Common myeloid progenitor, CD34-positive (primary cell): ENCODE data around the gene FHIT.
A peak's percentile ranks its signal among the peaks of the same experiment; 100 is the strongest.

Experiments used
- CTCF ChIA-PET: fragments of 350-600 bp; sonication (Branson Sonifier 250); formaldehyde crosslinking; loops from one replicate; lab custom pipeline; 2021; ENCODE audit warnings: antibody characterized with exemption; lab: Charles Lee
- POLR2A ChIA-PET: fragments of 350-600 bp; sonication (Branson Sonifier 250); formaldehyde crosslinking; loops from one replicate; lab custom pipeline; 2021; ENCODE audit warnings: antibody characterized with exemption; lab: Charles Lee
- DNase-seq, 3 donors: peaks; one replicate each; pipeline versions ENCODE4 v3.0.0 to v3.0.0-alpha.2; 2013
- H3K27ac ChIP-seq, 2 experiments: 1 replicate in 1 of 2; 2 replicates in 1 of 2; pipeline ENCODE4 v1.7.0; 2013; ENCODE audit warnings: inconsistent platforms in 2 of 2, low read length in 2 of 2, mild to moderate bottlenecking in 2 of 2, low read depth in 1 of 2, moderate library complexity in 1 of 2; ENCODE audit not compliant: severe bottlenecking in 2 of 2, insufficient read depth in 1 of 2, poor library complexity in 1 of 2
- H3K27me3 ChIP-seq, 5 experiments: replicated peaks in 2 of 5; 1 replicate in 3 of 5; 2 replicates in 2 of 5; pipeline versions ENCODE4 v1.6.1 to v1.7.0; 2013; ENCODE audit warnings: low read length in 4 of 5, mild to moderate bottlenecking in 2 of 5, moderate library complexity in 2 of 5, inconsistent platforms in 1 of 5; ENCODE audit not compliant: insufficient read depth in 5 of 5, control insufficient read depth in 4 of 5
- H3K36me3 ChIP-seq, 4 experiments: 1 replicate in 2 of 4; 2 replicates in 2 of 4; pipeline versions ENCODE4 v1.6.1 to v1.7.0; 2013; ENCODE audit warnings: low read length in 3 of 4, control low read depth in 1 of 4, mild to moderate bottlenecking in 1 of 4; ENCODE audit not compliant: control insufficient read depth in 4 of 4, insufficient read depth in 4 of 4
- H3K4me1 ChIP-seq, 4 experiments: 1 replicate in 3 of 4; 2 replicates in 1 of 4; pipeline versions ENCODE4 v1.6.1 to v1.7.1; 2013; ENCODE audit warnings: low read length in 3 of 4, mild to moderate bottlenecking in 3 of 4, control low read depth in 1 of 4, inconsistent platforms in 1 of 4, moderate library complexity in 1 of 4; ENCODE audit not compliant: control insufficient read depth in 4 of 4, insufficient read depth in 4 of 4; ENCODE audit errors: control extremely low read depth in 1 of 4
- H3K4me3 ChIP-seq, 7 experiments: 1 replicate in 4 of 7; 2 replicates in 3 of 7; pipeline versions ENCODE4 v1.5.1 to v1.7.0; 2013; ENCODE audit warnings: mild to moderate bottlenecking in 7 of 7, low read length in 6 of 7, moderate library complexity in 6 of 7, inconsistent platforms in 2 of 7, low read depth in 2 of 7, control low read depth in 1 of 7; ENCODE audit not compliant: insufficient read depth in 4 of 7, control insufficient read depth in 1 of 7; ENCODE audit errors: extremely low read depth in 1 of 7
- H3K9me3 ChIP-seq, 5 experiments: 1 replicate in 4 of 5; 2 replicates in 1 of 5; pipeline versions ENCODE4 v1.6.1 to v1.7.1; 2013; ENCODE audit warnings: low read length in 4 of 5, mild to moderate bottlenecking in 2 of 5, inconsistent platforms in 1 of 5, low read depth in 1 of 5, moderate library complexity in 1 of 5; ENCODE audit not compliant: control insufficient read depth in 4 of 5, insufficient read depth in 2 of 5; ENCODE audit errors: control extremely low read depth in 1 of 5
- WGBS: methylation state at CpG from one replicate; pipeline ENCODE4 v1.1.5; 2013; ENCODE audit not compliant: insufficient coverage; 5-methylcytosine and 5-hydroxymethylcytosine counted together

The FHIT gene

GRCh38 chr3:61180206-61180605, 71.0 kb downstream of the FHIT start:
- DNase-seq, result no peak
- no peak overlapping the region for H3K4me3 ChIP-seq
- ChIA-PET CTCF (no interaction called here), POLR2A (no interaction called here)
- no peaks in the 10 kb centered on the region for H3K4me1 ChIP-seq
- H3K27me3 ChIP-seq, result no peaks in the 10 kb centered on the region
- H3K36me3 ChIP-seq, result no peaks in the 10 kb centered on the region
- no peak overlapping the region for H3K27ac ChIP-seq
- no CpG with 5 or more reads among the region's 2 CpGs for WGBS
- no peaks in the 10 kb centered on the region for H3K9me3 ChIP-seq

GRCh38 chr3:61178167-61178566, 73.1 kb downstream of the FHIT start:
- Histone ChIP-seq H3K27me3 (no peaks in the 10 kb centered on the region), H3K9me3 (no peaks in the 10 kb centered on the region), H3K27ac (no peak overlapping the region), H3K4me3 (no peak overlapping the region), H3K36me3 (no peaks in the 10 kb centered on the region), H3K4me1 (peaks cover 0 to 13% (median 7%) of the 10 kb centered on the region in 4 experiments)
- CTCF ChIA-PET, result no interaction called here
- POLR2A ChIA-PET, result no interaction called here
- DNase-seq, result no peak
- WGBS, result 100% methylated on average over 1 of the region's 3 CpGs

GRCh38 chr3:61177450-61177849, 73.8 kb downstream of the FHIT start:
- no peak for DNase-seq
- Histone ChIP-seq H3K9me3 (no peaks in the 10 kb centered on the region), H3K4me3 (no peak overlapping the region), H3K36me3 (no peaks in the 10 kb centered on the region), H3K4me1 (peaks cover 0 to 20% (median 14%) of the 10 kb centered on the region in 4 experiments), H3K27ac (no peak overlapping the region), H3K27me3 (no peaks in the 10 kb centered on the region)
- CTCF ChIA-PET, result no interaction called here
- POLR2A ChIA-PET, result no interaction called here
- 100% methylated on average over 2 of the region's 2 CpGs for WGBS

- Histone ChIP-seq H3K36me3 (no peaks in the 10 kb centered on the region), H3K27ac (peak overlapping the region in 1 of 2 experiments; percentile 55), H3K9me3 (no peaks in the 10 kb centered on the region), H3K4me1 (peaks cover 0 to 31% (median 22%) of the 10 kb centered on the region in 4 experiments), H3K27me3 (no peaks in the 10 kb centered on the region), H3K4me3 (no peak overlapping the region)
- POLR2A ChIA-PET, result no interaction called here
- CTCF ChIA-PET, result interaction anchor here (1.9 kb wide), 1 partner anchor 9 kb away, joined by 4 read pairs; no protein-coding TSS in a partner anchor
- peak; percentile 14 to 78 (median 62) for DNase-seq
These were observed 77.6 kb downstream of the FHIT start for GRCh38 chr3:61173676-61174075.

- Histone ChIP-seq H3K9me3 (no peaks in the 10 kb centered on the region), H3K4me1 (peaks cover 0 to 31% (median 22%) of the 10 kb centered on the region in 4 experiments), H3K36me3 (no peaks in the 10 kb centered on the region), H3K27ac (no peak overlapping the region), H3K4me3 (no peak overlapping the region), H3K27me3 (no peaks in the 10 kb centered on the region)
- POLR2A ChIA-PET, result no interaction called here
- peak; percentile 24 to 68 (median 40) for DNase-seq
- 0% methylated on average over 2 of the region's 2 CpGs for WGBS
- CTCF ChIA-PET, result interaction anchor here (0.8 to 1.9 kb wide), 4 partner anchors 8 to 19 kb away, joined by 3 to 4 read pairs (median 3); no protein-coding TSS in a partner anchor
These were observed 78.6 kb downstream of the FHIT start for GRCh38 chr3:61172684-61173083.

- Histone ChIP-seq H3K27ac (no peak overlapping the region), H3K9me3 (no peaks in the 10 kb centered on the region), H3K4me1 (peaks cover 0 to 31% (median 22%) of the 10 kb centered on the region in 4 experiments), H3K4me3 (no peak overlapping the region), H3K36me3 (no peaks in the 10 kb centered on the region), H3K27me3 (no peaks in the 10 kb centered on the region)
- no peak for DNase-seq
- WGBS, result no CpG with 5 or more reads among the region's 1 CpG
- ChIA-PET CTCF (interaction anchor here (0.8 to 1.9 kb wide), 3 partner anchors 8 to 11 kb away, joined by 3 to 4 read pairs (median 3); no protein-coding TSS in a partner anchor), POLR2A (no interaction called here)
These were observed 79.0 kb downstream of the FHIT start for GRCh38 chr3:61172203-61172602.

- CTCF ChIA-PET, result no interaction called here
- Histone ChIP-seq H3K36me3 (peaks cover 0 to 5% (median 3%) of the 10 kb centered on the region in 4 experiments), H3K4me3 (no peak overlapping the region), H3K27me3 (no peaks in the 10 kb centered on the region), H3K4me1 (peaks cover 0 to 28% (median 22%) of the 10 kb centered on the region in 4 experiments), H3K9me3 (peaks cover 0 to 4% (median 0%) of the 10 kb centered on the region in 5 experiments), H3K27ac (no peak overlapping the region)
- POLR2A ChIA-PET, result interaction anchor here (0.5 kb wide), 1 partner anchor 25 kb away, joined by 3 read pairs; no protein-coding TSS in a partner anchor
- WGBS, result 100% methylated on average over 1 of the region's 2 CpGs
- DNase-seq, result no peak
These were observed 81.5 kb downstream of the FHIT start for GRCh38 chr3:61169621-61170251.
